Activated CD8-positive, alpha-beta memory T cell treated with anti-CD3 and anti-CD28 coated beads, Interleukin-2, amount 50 U/mL, for 24 hours (primary cell): Measurements from ENCODE around the gene RTN4R.

Experiments used
- DNase-seq: peaks from one replicate; pipeline ENCODE4 v3.0.0-alpha.2; 2020; ENCODE audit errors: extremely low read depth

The RTN4R gene

DNA sequence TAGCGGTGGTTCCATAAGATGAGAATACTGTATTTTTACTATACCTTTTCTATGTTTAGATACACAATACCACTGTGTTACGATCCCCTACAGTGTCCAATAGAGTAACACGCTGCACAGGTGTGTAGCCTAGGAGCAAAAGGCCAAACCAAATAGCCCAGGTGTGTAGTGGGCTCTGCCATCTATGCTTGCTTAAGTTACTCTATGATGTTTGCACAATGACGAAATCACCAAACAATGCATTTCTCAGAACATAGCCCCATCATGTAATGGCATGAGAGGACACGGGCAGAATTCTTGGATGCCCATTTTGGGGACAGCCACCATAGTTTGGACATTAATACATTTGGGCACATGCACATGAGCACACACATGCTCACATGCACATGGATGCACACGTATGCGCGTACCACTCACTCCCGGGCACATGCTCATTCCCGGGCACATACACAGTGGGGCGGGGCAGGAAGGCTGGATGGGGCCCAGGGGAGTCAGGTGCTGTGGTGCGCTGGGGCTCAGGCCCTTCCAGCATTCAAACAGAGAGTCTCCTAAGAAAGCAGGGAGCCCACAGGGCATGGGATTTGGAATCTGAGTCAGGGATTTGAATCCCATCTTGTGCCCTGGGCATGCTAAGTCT, 51.1 kb downstream of the RTN4R start:
- DNase-seq: no peak

DNA sequence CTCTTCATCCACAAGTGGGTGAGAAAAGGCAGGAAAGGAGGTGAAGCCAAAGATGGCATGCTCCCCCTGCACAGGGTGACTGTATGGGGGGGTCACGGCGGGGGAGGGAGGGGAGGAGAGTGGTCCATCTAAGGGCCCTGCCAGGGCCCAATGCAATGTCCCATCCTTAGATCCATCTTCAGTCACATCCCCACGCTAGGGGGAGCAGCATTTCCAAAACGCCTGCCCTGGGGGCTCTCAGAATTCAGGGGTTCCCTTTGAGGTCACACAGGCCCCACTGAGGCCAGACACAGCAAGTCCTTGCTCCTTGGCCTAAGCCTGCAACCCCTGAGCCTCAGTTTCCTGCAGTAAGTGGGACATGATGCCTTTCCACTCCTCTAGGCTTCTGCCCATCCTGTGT, 52.4 kb downstream of the RTN4R start:
- no peak for DNase-seq

DNA sequence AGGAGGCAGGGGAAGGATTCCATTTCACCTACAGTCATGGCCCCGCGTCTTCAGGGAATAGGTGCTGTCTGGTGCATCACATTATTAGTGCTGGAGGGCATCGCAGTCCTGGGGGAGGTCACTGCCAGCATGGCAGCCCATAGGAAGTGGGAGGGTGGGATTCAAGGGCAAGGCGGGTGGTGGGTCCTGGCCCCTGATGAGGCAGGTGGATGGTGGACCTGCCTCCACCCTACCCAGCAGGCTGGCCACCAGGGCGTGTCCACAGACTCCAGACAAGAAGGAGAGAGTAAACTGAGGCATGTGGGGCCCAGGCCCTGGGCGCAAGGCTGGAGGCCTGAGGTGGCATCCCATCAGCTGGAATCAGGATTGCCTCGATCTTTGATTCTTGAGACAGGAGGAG, 53.3 kb downstream of the RTN4R start:
- no peak for DNase-seq

DNA sequence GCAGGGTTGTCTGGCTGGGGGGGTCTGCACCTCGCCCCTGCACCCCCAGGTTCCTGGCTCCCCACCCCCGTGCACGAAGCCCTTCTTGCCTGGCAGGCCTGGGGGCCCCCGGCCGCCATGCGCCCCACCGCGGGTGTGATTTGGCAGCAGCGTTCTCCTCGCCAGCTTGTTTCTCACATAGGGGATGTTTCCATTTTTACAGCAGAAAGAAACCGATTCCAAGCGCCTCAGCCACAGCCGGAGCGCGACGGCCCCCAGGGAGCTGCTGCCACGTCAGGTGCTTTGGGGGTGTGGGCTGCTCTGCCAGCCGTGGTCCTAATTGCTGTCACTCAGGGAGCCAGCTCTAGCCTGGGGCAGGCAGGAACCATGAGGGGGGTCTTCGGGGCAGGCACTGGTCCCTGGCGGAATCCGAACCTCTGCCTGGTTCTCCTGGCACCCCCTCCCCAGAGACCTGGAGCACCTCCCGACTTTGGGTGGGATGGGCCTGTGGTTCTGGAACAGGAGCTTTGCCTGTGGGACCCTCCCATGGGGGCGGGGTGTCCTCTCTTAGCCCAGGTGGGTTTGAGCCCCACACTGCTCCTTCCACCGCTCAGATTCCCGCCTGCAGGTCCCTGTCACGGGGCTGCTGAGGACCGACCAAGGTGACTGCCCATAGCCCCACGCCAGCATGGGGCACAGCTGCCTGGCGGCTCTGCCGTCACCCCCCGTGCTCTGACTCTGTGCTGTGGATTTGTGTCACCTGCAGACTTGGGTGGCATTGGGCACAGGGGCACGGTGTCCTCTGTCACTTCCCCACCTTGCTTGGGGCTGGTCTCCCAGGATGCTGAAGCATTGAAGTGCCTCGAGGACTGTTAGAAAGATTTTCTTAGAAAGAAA, 54.0 kb downstream of the RTN4R start:
- no peak for DNase-seq

DNA sequence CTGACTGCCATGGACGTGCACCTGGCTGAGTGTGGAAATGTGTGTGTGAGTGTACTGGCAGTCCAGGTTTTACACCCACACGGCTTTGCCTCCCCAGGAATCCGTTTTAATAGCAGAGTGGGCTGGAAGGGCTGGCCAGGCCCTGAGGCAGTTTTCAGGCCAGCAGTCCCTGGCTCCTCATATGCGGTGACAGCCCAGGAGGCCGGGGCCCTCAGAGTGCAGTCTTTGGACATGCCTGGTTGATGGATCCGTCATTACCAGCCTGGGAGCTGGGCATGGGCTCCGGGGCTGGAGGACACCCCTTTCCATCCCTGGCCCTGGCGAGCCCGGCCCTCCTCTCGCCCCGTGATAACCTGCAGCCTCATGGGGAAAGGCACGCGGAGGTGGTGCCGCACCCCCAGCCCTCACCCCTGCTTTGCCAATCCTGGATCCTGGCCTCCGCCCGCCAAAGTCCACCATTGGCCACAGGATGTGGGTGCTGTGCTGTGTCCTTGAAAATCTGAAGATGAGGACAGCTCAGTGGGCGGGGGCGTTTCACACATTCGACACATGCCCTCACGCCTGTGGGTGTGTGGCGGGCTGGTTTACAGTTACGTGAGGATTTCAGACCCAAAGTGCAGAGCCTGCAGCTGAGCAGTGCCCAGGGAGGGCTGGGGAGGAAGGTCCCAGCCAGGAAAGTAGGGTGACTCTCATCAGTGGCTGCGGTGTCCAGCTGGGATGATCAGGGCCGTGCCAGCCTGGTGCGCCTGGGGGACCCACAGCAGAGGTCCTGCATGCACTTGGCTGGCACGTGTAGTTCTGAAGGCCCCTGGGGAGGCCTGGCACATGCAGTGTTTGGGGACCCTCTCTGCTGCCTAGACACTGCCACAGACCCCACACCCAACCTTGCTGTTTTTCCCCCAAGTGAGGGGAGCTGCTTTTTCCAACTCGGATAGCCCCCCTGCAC, 55.1 kb downstream of the RTN4R start:
- no peak for DNase-seq

DNA sequence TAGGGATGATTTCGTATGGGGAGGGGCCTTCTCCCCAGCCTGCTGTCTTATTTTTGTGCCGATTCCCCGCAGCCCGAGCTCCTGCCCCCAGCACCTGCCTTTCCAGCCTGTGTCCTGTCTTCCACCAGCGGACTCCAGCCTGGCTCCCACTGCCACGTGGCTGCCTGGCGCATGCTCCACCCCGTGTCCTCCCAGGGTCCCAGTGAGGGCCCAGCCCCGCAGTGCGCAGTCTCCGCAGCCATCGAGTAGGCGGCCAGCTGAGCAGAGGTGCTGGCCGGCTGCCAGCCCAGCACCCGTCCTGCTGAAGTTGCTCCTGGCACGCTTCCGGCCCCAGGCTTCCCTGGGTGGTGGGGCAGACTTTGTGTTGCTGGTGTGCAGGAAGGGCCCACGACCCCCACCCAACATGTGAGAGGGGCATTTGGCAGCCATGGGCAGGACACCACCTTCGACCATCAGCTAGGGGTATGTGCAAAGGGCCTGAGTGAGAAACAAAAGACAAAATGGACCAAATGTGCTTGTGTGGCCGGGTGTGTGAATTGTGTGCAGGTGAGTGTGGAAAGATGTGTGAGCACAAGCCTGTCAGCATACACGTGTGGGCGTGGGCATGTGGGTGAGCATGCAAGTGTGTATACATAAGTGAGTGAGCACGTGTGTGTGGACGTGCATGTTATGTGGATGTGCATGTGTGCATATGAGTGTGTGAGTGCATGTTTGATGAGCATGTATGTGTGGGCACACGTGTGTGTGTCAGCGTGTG, 55.9 kb downstream of the RTN4R start:
- DNase-seq: no peak

DNA sequence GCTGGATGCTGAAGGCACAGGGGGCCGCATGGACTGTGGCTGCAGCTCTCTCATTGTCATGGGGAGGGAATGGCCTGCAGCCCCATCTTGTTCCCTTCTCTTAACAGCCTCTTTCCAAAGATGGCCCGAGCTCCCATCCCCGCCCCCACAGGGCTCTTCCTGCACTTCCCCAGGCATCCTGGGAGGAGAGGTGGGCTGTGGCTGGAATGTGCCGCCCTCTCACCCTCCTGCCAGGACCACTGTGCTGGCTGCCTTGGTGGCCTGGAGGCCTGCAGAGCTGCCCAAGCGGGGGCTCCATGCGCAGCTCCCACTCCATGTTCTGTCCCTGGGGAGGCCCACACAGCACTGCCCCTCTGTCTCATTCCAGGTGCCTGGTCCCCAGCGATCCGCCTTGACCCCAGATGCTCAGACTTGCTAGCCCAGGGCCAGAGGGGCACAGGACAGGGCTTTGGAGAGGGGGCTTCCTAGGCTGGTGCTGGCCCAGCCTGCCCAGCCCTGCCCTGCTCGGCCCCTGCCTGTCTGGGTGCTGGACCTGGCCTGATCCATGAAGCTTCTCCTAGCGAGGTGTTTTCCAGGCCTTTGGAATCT, 56.6 kb downstream of the RTN4R start:
- no peak for DNase-seq

DNA sequence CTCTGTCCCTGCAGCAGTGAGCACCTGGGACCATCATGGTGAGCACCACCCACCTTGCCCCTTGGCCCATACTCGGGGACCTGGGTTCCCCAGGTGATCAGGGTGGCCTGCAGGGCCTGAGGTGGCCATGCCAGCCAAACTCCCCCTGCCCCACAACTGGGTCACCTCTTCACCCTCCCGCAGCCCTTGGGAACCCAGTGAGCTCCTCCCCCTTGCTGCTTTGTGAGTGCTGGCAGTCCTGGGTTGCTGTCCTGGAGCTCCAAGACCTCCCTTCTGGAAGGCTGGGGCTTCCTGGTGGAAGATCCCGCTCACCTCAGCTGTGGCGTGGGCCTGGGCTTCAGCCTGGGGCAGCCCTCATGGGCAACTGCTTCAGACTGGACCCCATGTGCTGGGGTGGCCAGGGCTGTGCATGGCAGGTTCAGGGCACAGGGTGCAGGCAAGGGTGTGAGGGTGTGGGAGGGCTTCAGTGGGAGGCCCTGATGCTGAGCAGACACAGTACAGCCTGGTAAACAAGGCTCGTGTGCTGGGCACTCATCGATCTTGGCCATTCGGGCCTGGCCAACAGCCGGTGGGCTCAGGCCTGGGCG, 57.6 kb downstream of the RTN4R start:
- DNase-seq: no peak

DNA sequence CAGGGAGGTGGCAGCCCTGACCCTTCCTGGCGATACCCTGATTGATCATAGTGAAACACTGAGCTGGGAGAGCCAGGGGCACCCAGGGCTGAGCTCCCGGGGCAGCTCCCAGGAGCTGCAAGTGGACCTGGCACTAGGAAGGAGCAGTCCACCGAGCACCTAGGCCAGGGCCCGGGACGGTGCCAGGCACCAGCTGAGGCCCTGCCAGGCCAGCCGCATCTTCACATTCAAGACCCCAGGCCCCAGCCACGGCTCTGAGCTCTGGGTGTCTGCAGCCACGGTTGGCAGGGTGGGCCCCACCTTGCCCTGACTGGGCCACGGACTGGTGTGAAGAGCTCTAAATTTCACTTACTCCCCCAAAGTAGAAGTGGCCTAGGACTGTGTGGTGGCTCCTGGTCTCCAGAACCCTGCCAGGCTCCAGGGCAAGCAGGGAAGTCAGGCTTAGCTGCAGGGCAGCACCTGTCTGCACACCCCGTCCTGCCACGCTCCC, 58.3 kb downstream of the RTN4R start:
- DNase-seq: no peak

DNA sequence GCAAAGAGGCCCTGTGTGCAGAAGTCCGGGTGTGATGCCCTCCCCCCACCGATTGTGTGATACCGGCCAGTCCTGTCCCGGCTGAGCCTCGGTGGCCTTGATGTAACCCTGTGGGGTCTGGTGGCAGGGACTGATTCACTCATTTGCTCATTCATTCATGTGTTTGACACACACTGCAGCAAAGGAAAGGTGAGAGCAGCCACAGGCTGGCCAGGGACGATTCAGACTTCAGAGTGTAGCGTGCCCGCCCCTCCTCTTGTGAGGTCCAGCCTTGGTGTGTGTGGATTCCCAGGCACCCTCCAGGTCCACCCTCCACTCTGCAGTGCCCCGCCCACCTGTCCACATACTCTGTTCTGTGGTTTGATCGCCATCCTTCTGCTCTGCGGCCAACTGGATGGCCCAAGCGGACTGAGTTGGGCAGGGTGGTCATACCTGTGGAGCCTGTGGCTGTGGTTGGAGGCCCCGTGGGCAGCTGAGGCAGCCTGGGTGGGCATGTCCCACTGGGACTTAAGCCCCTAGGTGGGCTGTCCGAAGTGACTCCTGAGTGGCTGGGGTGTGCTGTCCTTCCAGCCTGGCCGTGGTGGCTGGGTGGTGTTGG, 59.3 kb downstream of the RTN4R start:
- no peak for DNase-seq

DNA sequence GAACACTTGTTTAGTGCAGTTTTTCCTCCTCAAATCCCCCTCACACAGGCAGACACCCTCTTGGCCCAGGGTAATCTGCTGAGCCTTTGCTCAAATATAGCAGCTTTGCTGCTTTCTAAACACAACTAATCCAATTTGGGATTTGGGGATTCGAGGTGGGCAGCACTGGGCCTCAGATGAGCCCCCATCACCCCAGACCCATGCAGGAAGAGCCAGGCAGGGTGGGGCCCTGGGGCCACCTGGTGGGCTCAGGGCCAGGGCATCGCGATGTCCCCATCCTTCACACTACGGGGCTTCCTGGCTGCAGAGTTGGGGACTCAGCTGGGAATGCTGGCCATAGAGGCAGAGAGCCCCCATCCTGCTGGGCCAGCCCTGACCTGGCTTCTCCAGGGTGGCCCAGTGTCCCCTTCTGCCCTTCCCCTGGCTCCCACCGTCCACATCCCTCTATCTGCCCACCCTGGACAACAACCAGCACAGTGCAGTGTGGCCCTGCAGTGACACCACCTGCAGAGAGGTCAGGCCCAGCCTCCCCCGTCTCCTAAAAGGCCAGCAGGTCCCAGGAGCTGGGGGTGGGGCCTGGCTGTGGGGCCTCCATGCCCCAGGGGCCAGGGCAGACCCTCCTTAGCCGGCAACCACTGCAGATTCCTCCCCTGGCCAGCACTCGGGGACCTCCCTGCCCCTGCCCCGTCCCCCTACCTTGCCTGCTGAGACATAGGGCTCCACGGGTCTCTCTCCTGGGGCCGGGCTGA, 60.7 kb downstream of the RTN4R start:
- DNase-seq: no peak

DNA sequence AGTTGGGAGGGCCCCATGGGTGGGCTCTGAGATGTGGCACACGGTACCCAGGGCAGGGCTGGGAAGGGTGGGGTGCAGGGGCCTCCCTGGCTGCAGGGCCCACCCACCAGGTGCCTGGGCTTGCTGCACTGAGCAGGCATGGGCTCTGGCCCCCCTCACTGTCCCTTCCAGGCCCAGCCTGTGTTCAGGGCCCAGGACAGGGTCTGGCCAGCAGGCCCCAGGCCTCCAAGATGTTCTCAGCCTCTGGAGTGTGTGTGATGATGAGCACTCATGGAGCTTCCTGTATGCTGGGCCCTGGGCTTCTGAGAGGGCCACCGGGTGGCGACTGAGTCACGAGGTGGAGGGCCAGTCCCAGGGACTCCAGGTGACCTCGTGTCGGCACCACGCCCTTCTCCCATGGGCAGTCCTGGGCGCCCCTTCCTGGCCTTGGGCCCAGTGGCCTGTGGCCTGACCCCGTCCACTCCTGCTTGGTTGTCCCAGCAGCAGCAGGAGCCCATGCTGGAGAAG, 61.4 kb downstream of the RTN4R start:
- no peak for DNase-seq

DNA sequence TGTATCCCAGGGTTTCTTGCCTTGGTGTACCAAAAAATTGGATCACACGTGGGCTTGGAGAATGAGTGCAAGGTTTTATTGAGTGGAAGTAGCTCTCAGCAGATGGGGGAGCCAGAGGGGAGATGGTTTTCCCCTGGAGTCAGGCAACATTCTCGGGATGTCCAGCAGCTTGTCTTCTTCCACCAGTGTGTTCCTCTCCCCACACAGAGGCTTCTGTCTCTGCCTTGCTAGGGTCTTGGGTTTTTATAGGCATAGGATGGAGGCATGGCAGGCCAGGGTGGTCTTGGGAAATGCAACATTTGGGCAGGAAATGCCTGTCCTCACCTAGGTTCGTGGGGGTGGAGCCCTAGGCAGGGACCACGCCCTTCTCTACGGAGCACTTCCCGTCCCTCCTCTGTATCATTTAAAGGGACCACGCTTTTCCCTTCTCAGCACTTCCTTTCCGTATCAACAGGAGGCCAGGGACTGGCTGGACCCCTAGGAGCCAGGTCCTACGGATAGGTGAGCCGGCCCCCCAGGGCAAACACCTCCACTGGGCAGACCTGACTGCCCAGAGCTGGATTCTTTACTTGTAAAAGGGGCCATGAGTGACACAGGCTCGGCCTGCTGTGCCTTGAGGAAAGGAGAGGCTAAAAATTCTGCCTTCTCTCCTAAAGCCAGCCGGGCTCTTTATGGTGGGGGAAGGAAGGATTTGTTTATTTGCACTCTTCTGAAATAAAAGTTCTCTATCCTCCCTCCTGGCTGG, 62.0 kb downstream of the RTN4R start:
- peak; percentile 38 for DNase-seq

DNA sequence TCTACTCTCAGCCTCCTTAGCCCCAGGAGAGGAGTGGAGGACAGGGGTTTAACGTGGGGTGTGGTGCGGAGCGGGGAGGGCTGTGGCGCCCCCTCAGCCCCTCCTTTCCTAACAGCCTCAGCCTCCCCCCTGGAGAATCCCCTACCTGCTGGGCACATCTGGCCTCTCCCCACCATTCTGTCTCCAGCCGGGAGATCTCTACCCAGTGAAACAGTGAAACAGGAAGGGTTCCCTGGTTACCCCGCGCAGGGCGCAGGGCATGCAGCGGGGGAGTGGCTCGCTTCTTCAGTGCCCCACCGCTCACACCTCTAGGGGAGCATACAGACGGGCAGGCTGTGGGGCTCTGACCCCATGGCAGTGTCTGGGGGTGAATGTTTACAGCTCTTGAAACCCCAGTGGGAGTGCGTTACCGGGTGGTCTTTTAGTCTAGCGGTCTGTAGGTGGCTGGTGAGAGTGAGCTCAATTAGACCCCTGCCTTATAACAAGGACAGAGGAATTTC, 62.6 kb downstream of the RTN4R start:
- DNase-seq: no peak

DNA sequence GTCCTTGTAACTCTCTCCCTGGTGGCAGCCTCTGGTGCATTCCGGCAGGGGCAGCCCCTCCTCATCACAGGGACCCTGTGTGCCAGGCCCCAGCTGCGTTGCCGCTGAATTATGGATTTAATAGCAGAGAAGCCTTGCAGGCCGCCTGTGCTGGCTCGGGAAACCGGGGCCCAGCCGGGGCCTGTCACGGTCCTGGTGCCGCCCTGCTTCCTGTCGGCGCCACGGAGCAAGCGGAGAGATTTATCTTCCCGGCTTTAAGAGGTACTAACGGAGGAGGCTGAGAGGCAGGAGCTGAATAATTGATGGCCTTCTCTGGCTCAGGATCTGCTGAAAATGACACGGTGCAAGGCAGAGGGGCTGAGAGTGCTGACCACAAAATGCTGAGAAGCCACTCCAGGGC, 63.3 kb downstream of the RTN4R start:
- DNase-seq: no peak

DNA sequence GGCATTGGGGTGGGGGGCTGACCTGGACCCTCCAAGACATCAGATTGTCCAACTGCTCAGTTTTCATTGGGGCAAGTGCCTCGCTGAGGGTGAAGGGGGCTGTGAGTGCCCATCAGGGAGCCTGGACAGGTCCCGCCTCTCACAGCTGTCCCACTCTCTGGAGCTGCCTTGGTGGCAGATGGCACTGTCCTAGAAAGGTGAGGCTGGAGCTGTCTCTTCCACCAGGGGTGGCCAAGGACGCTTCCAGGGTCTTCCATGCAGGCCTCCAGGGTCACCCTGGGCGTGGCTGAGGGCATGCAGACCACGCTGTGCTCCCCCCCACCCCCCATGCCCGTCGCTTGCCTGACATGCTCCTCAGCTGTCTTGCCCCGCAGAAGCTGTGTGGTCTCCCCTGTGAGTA, 63.8 kb downstream of the RTN4R start:
- DNase-seq: no peak

DNA sequence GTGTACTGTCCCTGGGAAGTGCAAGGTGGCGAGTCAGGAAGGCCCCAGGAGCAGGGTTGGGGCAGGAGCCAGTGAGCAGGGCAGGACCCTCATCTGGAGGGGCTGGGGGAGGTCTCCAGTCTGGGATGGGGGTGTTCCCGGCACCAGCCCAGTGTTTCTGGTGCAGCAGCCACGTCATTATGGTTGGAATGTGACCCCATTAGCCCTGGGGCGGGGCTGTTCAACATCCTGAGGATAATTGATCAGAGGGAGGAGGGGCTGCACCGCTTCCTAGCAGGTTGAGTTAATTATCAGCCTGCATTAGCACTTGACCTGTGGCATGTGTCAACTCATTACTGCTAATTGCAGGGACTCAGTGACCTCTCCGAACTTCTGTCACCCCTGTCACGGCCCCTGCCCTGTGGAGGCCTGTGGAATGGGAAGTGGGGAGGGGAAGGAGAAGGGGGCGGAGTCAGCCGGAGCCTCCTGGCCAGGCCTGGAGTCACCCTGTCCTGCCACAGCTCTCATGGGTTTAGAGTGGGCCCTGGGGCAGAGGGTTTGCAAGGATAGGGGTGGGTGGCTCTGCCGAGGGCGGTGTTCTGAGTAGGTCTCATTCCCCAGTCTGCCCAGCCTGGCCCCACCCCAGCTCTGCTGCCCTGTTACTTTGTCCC, 64.4 kb downstream of the RTN4R start:
- DNase-seq: no peak

DNA sequence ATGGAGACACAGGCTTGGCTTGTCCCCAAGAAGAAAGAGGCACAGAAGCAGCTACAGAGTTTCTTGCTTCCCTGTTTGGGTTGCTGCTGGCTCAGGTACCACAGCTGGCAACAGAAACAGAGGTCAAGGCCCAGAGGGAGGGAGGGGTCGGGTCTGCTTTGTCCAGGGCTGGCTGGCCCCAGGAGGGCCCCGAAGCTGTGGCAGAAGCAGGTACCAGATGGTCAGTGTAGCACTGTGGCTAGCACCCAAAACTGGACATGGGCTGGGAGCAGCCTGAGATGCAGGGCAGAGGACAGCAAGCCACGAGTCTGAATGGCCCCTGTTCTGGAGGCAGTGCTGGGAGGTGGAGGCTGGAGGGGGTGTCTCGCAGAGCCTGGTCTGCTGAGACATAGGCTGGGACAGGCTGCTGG, 65.0 kb downstream of the RTN4R start:
- no peak for DNase-seq
